ENCODE data around the gene SERPINA4.

SERPINA4 gene

GRCh38 chr14:94517248-94517640, 44.0 kb upstream of the SERPINA4 start:
- TF ChIP-seq TAF1 (IDR thresholded peaks at IDR 0.05; ENCODE audit: borderline replicate concordance, insufficient read depth, low read length) (no peak), POLR2AphosphoS5 (IDR thresholded peaks at IDR 0.05; ENCODE audit: low read depth, low read length) (no peak)

DNA sequence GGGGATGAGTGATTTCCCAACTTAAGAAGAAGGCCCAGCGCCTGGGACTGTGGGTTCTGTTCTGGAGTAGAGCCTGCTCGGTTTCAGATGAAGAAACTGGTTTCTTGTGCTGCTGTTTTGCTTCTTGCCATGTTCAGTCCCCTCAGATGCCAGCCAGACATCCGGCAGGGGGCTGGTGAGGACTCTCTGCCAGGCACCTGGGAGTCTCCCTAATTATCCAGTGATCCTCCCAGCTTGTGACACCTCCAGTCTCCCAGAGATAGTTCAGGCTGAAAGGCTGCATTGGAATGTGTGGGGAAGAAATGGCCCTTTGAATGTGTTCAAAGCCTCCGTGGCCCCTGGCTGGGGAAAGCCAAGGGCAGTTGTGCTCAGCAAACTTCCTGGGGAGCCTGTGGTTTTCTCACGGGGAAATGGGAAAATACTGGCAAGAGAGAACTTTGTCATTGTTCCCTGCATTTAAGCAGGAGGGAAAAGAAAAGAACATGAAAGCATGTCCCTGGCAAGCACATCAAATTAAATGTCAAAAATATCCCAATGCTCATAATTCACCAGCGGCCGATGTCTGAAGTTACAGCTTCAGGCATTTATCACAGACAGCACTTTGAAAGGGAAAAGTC, 43.5 kb upstream of the SERPINA4 start:
- TF ChIP-seq POLR2AphosphoS5 (IDR thresholded peaks at IDR 0.05; ENCODE audit: low read depth, low read length) (no peak), FOXP2 (optimal IDR thresholded peaks at IDR 0.05; ENCODE audit: borderline replicate concordance, extremely low read depth, extremely low read length, insufficient read depth) (no peak), TAF1 (IDR thresholded peaks at IDR 0.05; ENCODE audit: borderline replicate concordance, insufficient read depth, low read length) (no peak), SIN3A (IDR thresholded peaks at IDR 0.05; ENCODE audit: borderline replicate concordance, insufficient read depth, low read length) (no peak)
- TF ChIP-seq, protein P1, sequence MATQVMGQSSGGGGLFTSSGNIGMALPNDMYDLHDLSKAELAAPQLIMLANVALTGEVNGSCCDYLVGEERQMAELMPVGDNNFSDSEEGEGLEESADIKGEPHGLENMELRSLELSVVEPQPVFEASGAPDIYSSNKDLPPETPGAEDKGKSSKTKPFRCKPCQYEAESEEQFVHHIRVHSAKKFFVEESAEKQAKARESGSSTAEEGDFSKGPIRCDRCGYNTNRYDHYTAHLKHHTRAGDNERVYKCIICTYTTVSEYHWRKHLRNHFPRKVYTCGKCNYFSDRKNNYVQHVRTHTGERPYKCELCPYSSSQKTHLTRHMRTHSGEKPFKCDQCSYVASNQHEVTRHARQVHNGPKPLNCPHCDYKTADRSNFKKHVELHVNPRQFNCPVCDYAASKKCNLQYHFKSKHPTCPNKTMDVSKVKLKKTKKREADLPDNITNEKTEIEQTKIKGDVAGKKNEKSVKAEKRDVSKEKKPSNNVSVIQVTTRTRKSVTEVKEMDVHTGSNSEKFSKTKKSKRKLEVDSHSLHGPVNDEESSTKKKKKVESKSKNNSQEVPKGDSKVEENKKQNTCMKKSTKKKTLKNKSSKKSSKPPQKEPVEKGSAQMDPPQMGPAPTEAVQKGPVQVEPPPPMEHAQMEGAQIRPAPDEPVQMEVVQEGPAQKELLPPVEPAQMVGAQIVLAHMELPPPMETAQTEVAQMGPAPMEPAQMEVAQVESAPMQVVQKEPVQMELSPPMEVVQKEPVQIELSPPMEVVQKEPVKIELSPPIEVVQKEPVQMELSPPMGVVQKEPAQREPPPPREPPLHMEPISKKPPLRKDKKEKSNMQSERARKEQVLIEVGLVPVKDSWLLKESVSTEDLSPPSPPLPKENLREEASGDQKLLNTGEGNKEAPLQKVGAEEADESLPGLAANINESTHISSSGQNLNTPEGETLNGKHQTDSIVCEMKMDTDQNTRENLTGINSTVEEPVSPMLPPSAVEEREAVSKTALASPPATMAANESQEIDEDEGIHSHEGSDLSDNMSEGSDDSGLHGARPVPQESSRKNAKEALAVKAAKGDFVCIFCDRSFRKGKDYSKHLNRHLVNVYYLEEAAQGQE (IDR thresholded peaks at IDR 0.05; ENCODE audit: insufficient read depth in 1 of 2, low read depth in 2 of 2, low read length in 2 of 2) = no peak

GRCh38 chr14:94521375-94522114, 39.7 kb upstream of the SERPINA4 start:
- no peak for TF ChIP-seq TAF1 (IDR thresholded peaks at IDR 0.05; ENCODE audit: borderline replicate concordance, insufficient read depth, low read length)
- TF ChIP-seq SIN3A (IDR thresholded peaks at IDR 0.05; ENCODE audit: borderline replicate concordance, insufficient read depth, low read length) = no peak
- no peak for TF ChIP-seq FOXP2 (optimal IDR thresholded peaks at IDR 0.05; ENCODE audit: borderline replicate concordance, extremely low read depth, extremely low read length, insufficient read depth)
- no peak for TF ChIP-seq POLR2AphosphoS5 (IDR thresholded peaks at IDR 0.05; ENCODE audit: low read depth, low read length)
- TF ChIP-seq, protein P1 (IDR thresholded peaks at IDR 0.05; ENCODE audit: insufficient read depth in 1 of 2, low read depth in 2 of 2, low read length in 2 of 2) = no peak

GRCh38 chr14:94522115-94522724, 39.0 kb upstream of the SERPINA4 start:
- TF ChIP-seq POLR2AphosphoS5 (IDR thresholded peaks at IDR 0.05; ENCODE audit: low read depth, low read length) (no peak), SIN3A (IDR thresholded peaks at IDR 0.05; ENCODE audit: borderline replicate concordance, insufficient read depth, low read length) (no peak), FOXP2 (optimal IDR thresholded peaks at IDR 0.05; ENCODE audit: borderline replicate concordance, extremely low read depth, extremely low read length, insufficient read depth) (no peak), TAF1 (IDR thresholded peaks at IDR 0.05; ENCODE audit: borderline replicate concordance, insufficient read depth, low read length) (no peak)
- TF ChIP-seq, protein P1 (IDR thresholded peaks at IDR 0.05; ENCODE audit: insufficient read depth in 1 of 2, low read depth in 2 of 2, low read length in 2 of 2) = no peak

- TF ChIP-seq TAF1 (IDR thresholded peaks at IDR 0.05; ENCODE audit: borderline replicate concordance, insufficient read depth, low read length) (no peak), SIN3A (IDR thresholded peaks at IDR 0.05; ENCODE audit: borderline replicate concordance, insufficient read depth, low read length) (no peak), POLR2AphosphoS5 (IDR thresholded peaks at IDR 0.05; ENCODE audit: low read depth, low read length) (no peak), FOXP2 (optimal IDR thresholded peaks at IDR 0.05; ENCODE audit: borderline replicate concordance, extremely low read depth, extremely low read length, insufficient read depth) (no peak)
- TF ChIP-seq, protein P1 (IDR thresholded peaks at IDR 0.05; ENCODE audit: insufficient read depth in 1 of 2, low read depth in 2 of 2, low read length in 2 of 2) = no peak
These were observed 38.0 kb upstream of the SERPINA4 start for GRCh38 chr14:94523265-94523664.

Measured in PFSK-1 (cell line).